Vagina (tissue), 2 donors: ENCODE measurements around the gene GOLGA1. TPM values are rescaled to one million over a fixed set of nuclear protein-coding genes. Genes with fewer than 3 reads are reported as not detected.
A peak's percentile ranks its signal among the peaks of the same experiment; 100 is the strongest.

Source experiments
- DNase-seq, 2 donors: peaks; one replicate each; pipeline ENCODE4 v3.0.0-alpha.2; 2017; ENCODE audit errors: extremely low spot score in 2 of 2
- H3K27ac ChIP-seq: fragments of 200-600 bp; sonication (generic); one replicate; pipeline ENCODE4 v1.5.1; 2019
- H3K27me3 ChIP-seq: fragments of 200-600 bp; sonication (generic); one replicate; pipeline ENCODE4 v1.5.1; 2019
- H3K36me3 ChIP-seq, 2 donors: fragments of 200-600 bp; sonication (generic); one replicate each; pipeline ENCODE4 v1.5.1; 2017 to 2019
- H3K4me1 ChIP-seq: fragments of 200-600 bp; sonication (generic); one replicate; pipeline ENCODE4 v1.5.1; 2019
- H3K4me3 ChIP-seq, 2 donors: fragments of 200-600 bp; sonication (generic); 1 replicate in 1 of 2; 2 replicates in 1 of 2; pipeline ENCODE4 v1.5.1; 2016 to 2019
- H3K9me3 ChIP-seq: fragments of 200-600 bp; sonication (generic); one replicate; pipeline ENCODE4 v1.5.1; 2019
- CTCF ChIP-seq, 3 experiments: fragments of 450-650 bp in 2 of 3; fragments of 200-600 bp in 1 of 3; sonication (generic) in 1 of 3; IDR thresholded peaks; one replicate each; pipeline ENCODE4 v1.5.1; 2017 to 2019; ENCODE audit warnings: antibody characterized with exemption in 3 of 3, mild to moderate bottlenecking in 2 of 3, moderate library complexity in 2 of 3
- POLR2A ChIP-seq, 2 donors: fragments of 450-650 bp; IDR thresholded peaks; one replicate each; pipeline ENCODE4 v1.6.1; 2017; ENCODE audit warnings: antibody characterized with exemption in 2 of 2, mild to moderate bottlenecking in 2 of 2, moderate library complexity in 2 of 2
- POLR2AphosphoS5 ChIP-seq, 2 donors: sonication (generic); formaldehyde crosslinking; IDR thresholded peaks; one replicate each; pipeline ENCODE4 v1.9.0; 2017; ENCODE audit warnings: antibody characterized with exemption in 2 of 2, mild to moderate bottlenecking in 2 of 2, low read depth in 1 of 2; ENCODE audit not compliant: insufficient read depth in 1 of 2
- intact Hi-C: fragments of 100-400 bp; cut with DNase I; formaldehyde crosslinking; loops from one replicate; pipeline ENCODE4 v1.15.1; 2023
- total RNA-seq: library from RNA; depleted of rRNA; stranded (reverse); fragments of >200 nt; gene quantifications from one replicate; pipeline ENCODE4 v1.2.3, GENCODE V29; 2016

GOLGA1 gene
- total RNA-seq, 1 donor from 2014 or later: 14.7 TPM

- TF ChIP-seq POLR2AphosphoS5 (IDR thresholded peaks at IDR 0.05; ENCODE audit: insufficient read depth in 1 of 2, low read depth in 1 of 2) (no peak), POLR2A (IDR thresholded peaks at IDR 0.05) (no peak), CTCF (IDR thresholded peaks at IDR 0.05) (no peak)
- Histone ChIP-seq H3K36me3 (peaks cover 0 to 21% of the 10 kb centered on the region in 2 donors), H3K4me1 (peaks cover 21% of the 10 kb centered on the region), H3K4me3 (peak overlapping the region; percentile 44 to 47), H3K27ac (peak overlapping the region; percentile 68), H3K27me3 (no peaks in the 10 kb centered on the region), H3K9me3 (no peaks in the 10 kb centered on the region)
- intact Hi-C loops: loop anchor here (2.0 kb wide), 1 partner anchor 81 kb away; no protein-coding TSS in a partner anchor
- no peak for DNase-seq
Observed at GRCh38 chr9:124853605-124854143, 87.2 kb downstream of the GOLGA1 start.

- TF ChIP-seq POLR2AphosphoS5 (IDR thresholded peaks at IDR 0.05; ENCODE audit: insufficient read depth in 1 of 2, low read depth in 1 of 2) (peak in 1 of 2 donors; percentile 34), CTCF (IDR thresholded peaks at IDR 0.05) (peak; percentile 95 to 100 (median 99)), POLR2A (IDR thresholded peaks at IDR 0.05) (no peak)
- Histone ChIP-seq H3K9me3 (no peaks in the 10 kb centered on the region), H3K27ac (peak within 1 kb of the TSS; percentile 68), H3K4me1 (peaks cover 20% of the 10 kb centered on the region), H3K27me3 (no peaks in the 10 kb centered on the region), H3K4me3 (peak within 1 kb of the TSS; percentile 44 to 47), H3K36me3 (peaks cover 0 to 14% of the 10 kb centered on the region in 2 donors)
- DNase-seq: peak in 1 of 2 donors; percentile 90
- intact Hi-C loops: loop anchor here (2.0 kb wide), 1 partner anchor 80 kb away; no protein-coding TSS in a partner anchor
Observed at GRCh38 chr9:124852829-124853531, 87.9 kb downstream of the GOLGA1 start, which contains the start of gene WDR38. WDR38 (plus strand) TSS chr9:124853460; CDS start chr9:124853532, 72 bp downstream.

- Histone ChIP-seq H3K27me3 (no peaks in the 10 kb centered on the region), H3K4me3 (peak overlapping the region; percentile 44 to 47), H3K9me3 (no peaks in the 10 kb centered on the region), H3K36me3 (peaks cover 0 to 7% of the 10 kb centered on the region in 2 donors), H3K4me1 (peaks cover 20% of the 10 kb centered on the region), H3K27ac (peak overlapping the region; percentile 68)
- DNase-seq: no peak
- TF ChIP-seq POLR2A (IDR thresholded peaks at IDR 0.05): no peak
- TF ChIP-seq CTCF (IDR thresholded peaks at IDR 0.05): no peak
- no peak for TF ChIP-seq POLR2AphosphoS5 (IDR thresholded peaks at IDR 0.05; ENCODE audit: insufficient read depth in 1 of 2, low read depth in 1 of 2)
- intact Hi-C loops: loop anchor here (2.0 kb wide), 1 partner anchor 79 kb away; no protein-coding TSS in a partner anchor
Observed at GRCh38 chr9:124852121-124852828, 88.6 kb downstream of the GOLGA1 start.

GRCh38 chr9:124849801-124850200 is 91.1 kb downstream of the GOLGA1 start:
- no peaks in the 10 kb centered on the region for H3K36me3 ChIP-seq
- H3K4me3 ChIP-seq: no peak overlapping the region
- intact Hi-C loops: no loop called here
- DNase-seq: no peak
- H3K4me1 ChIP-seq: peaks cover 20% of the 10 kb centered on the region
- H3K27me3 ChIP-seq: no peaks in the 10 kb centered on the region
- H3K27ac ChIP-seq: no peak overlapping the region
- TF ChIP-seq CTCF (IDR thresholded peaks at IDR 0.05) (no peak), POLR2AphosphoS5 (IDR thresholded peaks at IDR 0.05; ENCODE audit: insufficient read depth in 1 of 2, low read depth in 1 of 2) (no peak), POLR2A (IDR thresholded peaks at IDR 0.05) (no peak)
- H3K9me3 ChIP-seq: no peaks in the 10 kb centered on the region
